Neural cell (in vitro differentiated cells): ENCODE measurements around the gene IGLON5. TPM values are rescaled to one million over a fixed set of nuclear protein-coding genes. Genes with fewer than 3 reads are reported as not detected.

Experiments used
- H2AFZ ChIP-seq: fragments of 200-600, 300-800 bp; sonication (generic), shearing (Covaris generic); 2 replicates; pipeline ENCODE4 v1.6.0; 2014; ENCODE audit warnings: low read depth, mild to moderate bottlenecking, antibody characterized with exemption, low read length, moderate library complexity
- H3F3A ChIP-seq: fragments of 200-600 bp; shearing (Covaris generic); 2 replicates; pipeline ENCODE4 v1.6.1; 2016; ENCODE audit warnings: mild to moderate bottlenecking, moderate library complexity, mixed read lengths, antibody characterized with exemption, low read length; ENCODE audit not compliant: insufficient read depth, poor library complexity, severe bottlenecking
- H3K27ac ChIP-seq: fragments of 200-600, 300-800 bp; sonication (generic), shearing (Covaris generic); 2 replicates; pipeline ENCODE4 v1.5.1; 2014; ENCODE audit warnings: mild to moderate bottlenecking, low read length, moderate library complexity
- H3K27me3 ChIP-seq: fragments of 300-800, 200-600 bp; sonication (generic), shearing (Covaris generic); 2 replicates; pipeline ENCODE4 v1.6.0; 2014; ENCODE audit warnings: mild to moderate bottlenecking, low read depth, low read length, moderate library complexity; ENCODE audit not compliant: insufficient read depth
- H3K36me3 ChIP-seq: fragments of 300-800, 200-600 bp; sonication (generic), shearing (Covaris generic); 2 replicates; pipeline ENCODE4 v1.5.1; 2014; ENCODE audit warnings: mild to moderate bottlenecking, antibody characterized with exemption, low read length, moderate library complexity; ENCODE audit not compliant: insufficient read depth
- H3K4me2 ChIP-seq: fragments of 300-800, 200-600 bp; sonication (generic), shearing (Covaris generic); 2 replicates; pipeline ENCODE4 v1.6.0; 2014; ENCODE audit warnings: mild to moderate bottlenecking, low read length
- H3K4me3 ChIP-seq: fragments of 300-800, 200-600 bp; sonication (generic), shearing (Covaris generic); 2 replicates; pipeline ENCODE4 v1.5.1; 2014; ENCODE audit warnings: mild to moderate bottlenecking, low read length, moderate library complexity
- H3K79me2 ChIP-seq: fragments of 200-600 bp; shearing (Covaris generic); replicated peaks from 2 replicates; pipeline ENCODE4 v1.6.0; 2014; ENCODE audit warnings: mild to moderate bottlenecking, low read length, moderate library complexity; ENCODE audit not compliant: insufficient read depth
- H3K9ac ChIP-seq: fragments of 300-800, 200-600 bp; sonication (generic), shearing (Covaris generic); 2 replicates; pipeline ENCODE4 v1.6.1; 2016; ENCODE audit warnings: mild to moderate bottlenecking, low read length, mixed read lengths
- H3K9me2 ChIP-seq: fragments of 200-600 bp; shearing (Covaris generic); 2 replicates; pipeline ENCODE4 v1.6.1; 2016; ENCODE audit warnings: mild to moderate bottlenecking, low read length, mixed read lengths; ENCODE audit not compliant: insufficient read depth
- H3K9me3 ChIP-seq: fragments of 200-600, 300-800 bp; sonication (generic), shearing (Covaris generic); 2 replicates; pipeline ENCODE4 v1.6.1; 2016; ENCODE audit warnings: mild to moderate bottlenecking, mixed run types, low read length, moderate library complexity, mixed read lengths
- H4K20me1 ChIP-seq: fragments of 200-600 bp; shearing (Covaris generic); 2 replicates; pipeline ENCODE4 v1.6.1; 2016; ENCODE audit warnings: mild to moderate bottlenecking, mixed run types; ENCODE audit not compliant: insufficient read depth
- EP300 ChIP-seq: fragments of 450-650 bp; conservative IDR thresholded peaks from 2 replicates; pipeline ENCODE4 v1.6.1; 2014; ENCODE audit warnings: antibody characterized with exemption, mild to moderate bottlenecking, moderate library complexity; ENCODE audit not compliant: poor library complexity, severe bottlenecking
- EZH2 ChIP-seq: fragments of 200-600, 300-800 bp; shearing (Covaris generic), sonication (generic); IDR thresholded peaks from 2 replicates; pipeline ENCODE4 v1.6.1; 2014; ENCODE audit warnings: antibody characterized with exemption, low read length, borderline replicate concordance, mild to moderate bottlenecking; ENCODE audit not compliant: insufficient read depth, poor library complexity, severe bottlenecking
- MXI1 ChIP-seq: fragments of 450-650 bp; conservative IDR thresholded peaks from 2 replicates; pipeline ENCODE4 v1.6.1; 2014; ENCODE audit warnings: antibody characterized with exemption, mild to moderate bottlenecking; ENCODE audit not compliant: poor library complexity, severe bottlenecking
- POLR2AphosphoS5 ChIP-seq: IDR thresholded peaks from 2 replicates; pipeline ENCODE4 v1.6.1; 2012
- RAD21 ChIP-seq: fragments of 450-650 bp; conservative IDR thresholded peaks from 2 replicates; pipeline ENCODE4 v1.6.1; 2014; ENCODE audit warnings: antibody characterized with exemption, mild to moderate bottlenecking, moderate library complexity
- SMC3 ChIP-seq: fragments of 450-650 bp; conservative IDR thresholded peaks from 2 replicates; pipeline ENCODE4 v1.6.1; 2014; ENCODE audit warnings: antibody characterized with exemption, mild to moderate bottlenecking, moderate library complexity; ENCODE audit not compliant: poor library complexity
- TAF1 ChIP-seq: IDR thresholded peaks from 2 replicates; pipeline ENCODE4 v1.6.1; 2012; ENCODE audit warnings: low read depth
- polyA minus RNA-seq: library from RNA; depleted of rRNA, polyadenylated mRNA; stranded (reverse); fragments of >200 nt; gene quantifications from 2 replicates; pipeline ENCODE4 v1.2.3, GENCODE V29; 2014
- polyA plus RNA-seq: library from polyadenylated mRNA; depleted of rRNA; stranded (reverse); fragments of >200 nt; gene quantifications from 2 replicates; pipeline ENCODE4 v1.2.3, GENCODE V29; 2014
- TF ChIP-seq, protein P1 (sequence below): fragments of 450-650 bp; IDR thresholded peaks from 2 replicates; pipeline ENCODE4 v1.5.1; 2014; ENCODE audit warnings: antibody characterized with exemption, mild to moderate bottlenecking, moderate library complexity; ENCODE audit not compliant: poor library complexity, severe bottlenecking
- TF ChIP-seq, protein P2 (sequence below): IDR thresholded peaks from 2 replicates; pipeline ENCODE4 v1.6.1; 2012; ENCODE audit warnings: borderline replicate concordance

Gene IGLON5
- polyA plus RNA-seq (13.5 and 18.3 TPM in 2 replicates), polyA minus RNA-seq (8.0 and 12.4 TPM in 2 replicates)

DNA sequence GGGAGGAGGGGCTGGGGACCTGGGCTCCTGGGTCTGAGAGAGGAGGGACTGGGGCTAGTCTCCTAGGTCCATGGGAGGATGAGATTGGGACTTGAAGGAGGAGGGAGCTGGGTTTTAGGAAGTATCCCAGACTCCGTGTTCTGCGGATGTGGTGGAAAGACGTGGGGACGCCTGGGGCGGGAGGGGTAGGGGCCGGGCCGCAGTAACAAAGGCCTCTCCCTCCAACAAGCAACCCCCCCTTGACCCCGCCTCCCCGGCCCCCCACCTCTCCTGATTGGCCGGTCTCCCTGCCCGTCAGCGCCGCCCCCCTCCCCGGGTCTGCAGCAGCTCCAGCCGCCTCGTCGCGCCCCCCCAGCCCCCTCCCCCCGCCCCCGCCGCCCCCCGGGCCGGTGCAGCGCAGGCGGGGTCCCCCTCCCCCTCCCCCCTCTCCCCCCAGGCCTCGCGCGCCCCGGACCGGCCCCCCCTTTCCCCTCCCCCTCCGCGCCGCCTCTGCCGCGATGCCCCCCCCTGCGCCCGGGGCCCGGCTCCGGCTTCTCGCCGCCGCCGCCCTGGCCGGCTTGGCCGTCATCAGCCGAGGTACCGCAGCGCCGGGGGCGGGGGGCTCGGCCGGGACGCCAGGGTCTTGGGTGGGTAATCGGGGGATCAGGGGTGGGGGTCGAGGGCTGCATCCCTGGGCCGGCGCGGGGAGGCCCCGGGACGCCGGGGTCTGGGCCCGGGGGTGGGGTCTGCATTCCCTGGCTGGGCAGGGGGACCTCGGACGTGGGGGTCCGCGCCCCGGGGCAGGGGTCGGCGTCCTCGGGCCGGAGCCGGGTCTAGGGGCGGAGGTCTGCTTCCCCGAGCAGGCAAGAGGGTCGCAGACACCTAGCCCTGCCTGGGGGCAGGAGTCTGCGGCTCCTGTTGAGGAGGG, at the start of gene IGLON5:
TSS of gene IGLON5 (plus strand) at position 294 of the 907 bp plus-strand sequence. CDS start at position 498, 204 bp downstream.
- Histone ChIP-seq H3K27ac (peak within 1 kb of the TSS; percentile 39), H3K4me2 (peak within 1 kb of the TSS; percentile 86), H3K4me3 (peak within 1 kb of the TSS; percentile 85), H4K20me1 (no peaks in the 10 kb centered on the region), H2AFZ (peak within 1 kb of the TSS; percentile 56), H3K79me2 (peaks cover 4% of the 10 kb centered on the region), H3K9ac (peak within 1 kb of the TSS; percentile 84), H3K36me3 (no peaks in the 10 kb centered on the region), H3F3A (no peaks in the 10 kb centered on the region), H3K9me3 (peaks cover 4% of the 10 kb centered on the region), H3K27me3 (no peaks in the 10 kb centered on the region), H3K9me2 (no peaks in the 10 kb centered on the region)
- TF ChIP-seq POLR2AphosphoS5 (peak; percentile 46), SMC3 (no peak)

DNA sequence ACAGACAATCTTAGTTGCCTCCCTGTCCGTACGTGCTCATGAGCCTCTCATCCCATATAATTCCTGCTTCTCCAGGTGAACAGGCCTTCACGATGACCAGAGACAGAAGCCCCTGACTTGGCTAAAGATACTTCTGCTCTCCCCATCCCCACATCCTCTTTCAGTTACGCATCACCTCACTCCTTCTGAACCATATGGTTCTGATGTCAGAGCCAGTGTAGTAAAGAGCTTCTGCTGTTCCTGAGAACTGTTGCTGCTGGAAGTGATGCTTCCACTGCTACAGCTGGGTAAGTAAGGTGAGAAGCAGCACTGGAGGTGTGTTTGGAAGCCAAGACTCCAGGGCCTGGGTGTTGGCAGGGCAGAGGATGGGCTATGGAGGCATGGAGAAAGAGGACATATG, 47.6 kb upstream of the IGLON5 start:
- no peak overlapping the region for H3K27ac ChIP-seq
- H3K4me2 ChIP-seq: no peak overlapping the region
- no peaks in the 10 kb centered on the region for H3F3A ChIP-seq
- no peaks in the 10 kb centered on the region for H3K79me2 ChIP-seq
- H4K20me1 ChIP-seq: no peaks in the 10 kb centered on the region
- no peaks in the 10 kb centered on the region for H3K9me2 ChIP-seq
- H2AFZ ChIP-seq: no peak overlapping the region
- H3K27me3 ChIP-seq: no peaks in the 10 kb centered on the region
- H3K9ac ChIP-seq: no peak overlapping the region
- no peaks in the 10 kb centered on the region for H3K36me3 ChIP-seq
- H3K4me3 ChIP-seq: no peak overlapping the region
- no peaks in the 10 kb centered on the region for H3K9me3 ChIP-seq
- TF ChIP-seq EZH2: no peak
- TF ChIP-seq, protein P1, sequence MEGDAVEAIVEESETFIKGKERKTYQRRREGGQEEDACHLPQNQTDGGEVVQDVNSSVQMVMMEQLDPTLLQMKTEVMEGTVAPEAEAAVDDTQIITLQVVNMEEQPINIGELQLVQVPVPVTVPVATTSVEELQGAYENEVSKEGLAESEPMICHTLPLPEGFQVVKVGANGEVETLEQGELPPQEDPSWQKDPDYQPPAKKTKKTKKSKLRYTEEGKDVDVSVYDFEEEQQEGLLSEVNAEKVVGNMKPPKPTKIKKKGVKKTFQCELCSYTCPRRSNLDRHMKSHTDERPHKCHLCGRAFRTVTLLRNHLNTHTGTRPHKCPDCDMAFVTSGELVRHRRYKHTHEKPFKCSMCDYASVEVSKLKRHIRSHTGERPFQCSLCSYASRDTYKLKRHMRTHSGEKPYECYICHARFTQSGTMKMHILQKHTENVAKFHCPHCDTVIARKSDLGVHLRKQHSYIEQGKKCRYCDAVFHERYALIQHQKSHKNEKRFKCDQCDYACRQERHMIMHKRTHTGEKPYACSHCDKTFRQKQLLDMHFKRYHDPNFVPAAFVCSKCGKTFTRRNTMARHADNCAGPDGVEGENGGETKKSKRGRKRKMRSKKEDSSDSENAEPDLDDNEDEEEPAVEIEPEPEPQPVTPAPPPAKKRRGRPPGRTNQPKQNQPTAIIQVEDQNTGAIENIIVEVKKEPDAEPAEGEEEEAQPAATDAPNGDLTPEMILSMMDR: no peak
- no peak for TF ChIP-seq SMC3
- TF ChIP-seq TAF1: no peak
- TF ChIP-seq POLR2AphosphoS5: no peak
- TF ChIP-seq MXI1: no peak
- no peak for TF ChIP-seq EP300
- TF ChIP-seq, protein P2, sequence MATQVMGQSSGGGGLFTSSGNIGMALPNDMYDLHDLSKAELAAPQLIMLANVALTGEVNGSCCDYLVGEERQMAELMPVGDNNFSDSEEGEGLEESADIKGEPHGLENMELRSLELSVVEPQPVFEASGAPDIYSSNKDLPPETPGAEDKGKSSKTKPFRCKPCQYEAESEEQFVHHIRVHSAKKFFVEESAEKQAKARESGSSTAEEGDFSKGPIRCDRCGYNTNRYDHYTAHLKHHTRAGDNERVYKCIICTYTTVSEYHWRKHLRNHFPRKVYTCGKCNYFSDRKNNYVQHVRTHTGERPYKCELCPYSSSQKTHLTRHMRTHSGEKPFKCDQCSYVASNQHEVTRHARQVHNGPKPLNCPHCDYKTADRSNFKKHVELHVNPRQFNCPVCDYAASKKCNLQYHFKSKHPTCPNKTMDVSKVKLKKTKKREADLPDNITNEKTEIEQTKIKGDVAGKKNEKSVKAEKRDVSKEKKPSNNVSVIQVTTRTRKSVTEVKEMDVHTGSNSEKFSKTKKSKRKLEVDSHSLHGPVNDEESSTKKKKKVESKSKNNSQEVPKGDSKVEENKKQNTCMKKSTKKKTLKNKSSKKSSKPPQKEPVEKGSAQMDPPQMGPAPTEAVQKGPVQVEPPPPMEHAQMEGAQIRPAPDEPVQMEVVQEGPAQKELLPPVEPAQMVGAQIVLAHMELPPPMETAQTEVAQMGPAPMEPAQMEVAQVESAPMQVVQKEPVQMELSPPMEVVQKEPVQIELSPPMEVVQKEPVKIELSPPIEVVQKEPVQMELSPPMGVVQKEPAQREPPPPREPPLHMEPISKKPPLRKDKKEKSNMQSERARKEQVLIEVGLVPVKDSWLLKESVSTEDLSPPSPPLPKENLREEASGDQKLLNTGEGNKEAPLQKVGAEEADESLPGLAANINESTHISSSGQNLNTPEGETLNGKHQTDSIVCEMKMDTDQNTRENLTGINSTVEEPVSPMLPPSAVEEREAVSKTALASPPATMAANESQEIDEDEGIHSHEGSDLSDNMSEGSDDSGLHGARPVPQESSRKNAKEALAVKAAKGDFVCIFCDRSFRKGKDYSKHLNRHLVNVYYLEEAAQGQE: no peak
- TF ChIP-seq RAD21: no peak
